Adrenal gland (tissue), 12 donors: ENCODE data around the gene SYNRG. TPM values are rescaled to one million over a fixed set of nuclear protein-coding genes. Genes with fewer than 3 reads are reported as not detected.

Experiments used
- DNase-seq, 7 donors: peaks; one replicate each; pipeline ENCODE4 v3.0.0-alpha.2; 2019 to 2020
- H3K27ac ChIP-seq, 5 donors: fragments of 200-600 bp; sonication (generic) in 4 of 5; 1 replicate in 3 of 5; 2 replicates in 2 of 5; pipeline versions ENCODE4 v1.5.1 to v1.8.0; 2016 to 2020; ENCODE audit warnings: mild to moderate bottlenecking in 1 of 5
- H3K27me3 ChIP-seq: fragments of 200-600 bp; 2 replicates; pipeline ENCODE4 v1.8.0; 2021
- H3K36me3 ChIP-seq, 2 donors: fragments of 200-600 bp; replicated peaks in 1 of 2; 1 replicate in 1 of 2; 2 replicates in 1 of 2; pipeline versions ENCODE4 v1.5.1 to v1.8.0; 2018 to 2022
- H3K4me1 ChIP-seq, 2 donors: fragments of 200-600 bp; replicated peaks in 1 of 2; 1 replicate in 1 of 2; 2 replicates in 1 of 2; pipeline versions ENCODE4 v1.5.1 to v1.8.0; 2018 to 2021
- H3K4me3 ChIP-seq, 4 donors: fragments of 200-600 bp; sonication (generic) in 3 of 4; one replicate each; pipeline ENCODE4 v1.5.1; 2016 to 2018
- H3K9me3 ChIP-seq, 3 donors: fragments of 200-600 bp; sonication (generic) in 1 of 3; replicated peaks in 1 of 3; 1 replicate in 2 of 3; 2 replicates in 1 of 3; pipeline versions ENCODE4 v1.5.1 to v1.8.0; 2016 to 2021
- POLR2A ChIP-seq, 2 donors: fragments of 450-650 bp; IDR thresholded peaks; one replicate each; pipeline ENCODE4 v1.6.1; 2017; ENCODE audit warnings: antibody characterized with exemption in 2 of 2, mild to moderate bottlenecking in 2 of 2, moderate library complexity in 1 of 2
- WGBS, 4 donors: extraction: QIAGEN DNeasy Blood & Tissue Kit in 2 of 4; methylation state at CpG; one replicate each; pipeline versions ENCODE4 v1.1.5 to v1.1.7; 2013 to 2017; 5-methylcytosine and 5-hydroxymethylcytosine counted together
- intact Hi-C, 2 donors: fragments of 100-400 bp; cut with DNase I; formaldehyde crosslinking; loops; one replicate each; pipeline versions ENCODE4 v1.14.1 to v1.15.0; 2022 to 2023
- polyA plus RNA-seq, 3 donors: library from polyadenylated mRNA; stranded (reverse); fragments of 200-250 nt in 2 of 3; fragments of 350-450 nt in 1 of 3; fragmentation: Illumina TruSeq in 1 of 3; extraction: RNeasy Lipid Tissue Mini Kit (QIAGEN cat#74804) in 1 of 3; gene quantifications; one replicate each; pipeline ENCODE4 v1.2.3, GENCODE V29; 2013 to 2014
- total RNA-seq, 9 donors: library from RNA; depleted of rRNA in 4 of 9; stranded (reverse); fragments of >200 nt in 4 of 9; fragments of 120-200 nt in 1 of 9; fragmentation: NEBNext Ultra II Directional in 1 of 9; extraction: Animal tissue kit (Norgen Biotek cat#: 25700) in 1 of 9; gene quantifications; one replicate each; pipeline versions ENCODE4 v1.1.0 to v1.2.4, GENCODE V29; 2013 to 2023
- TF ChIP-seq, protein P1 (sequence below), 6 experiments: fragments of 450-650 bp in 4 of 6; fragments of 200-600 bp in 2 of 6; sonication (generic) in 1 of 6; IDR thresholded peaks; 1 replicate in 5 of 6; 2 replicates in 1 of 6; pipeline versions ENCODE4 v1.5.1 to v1.8.0; 2016 to 2021; ENCODE audit warnings: antibody characterized with exemption in 6 of 6, mild to moderate bottlenecking in 2 of 6, moderate library complexity in 1 of 6
- donor health status: healthy with polysubstance abuse.
- donor health status: Bipolar disorder and iron deficiency.
- donor health status: DM: yes; HTN: yes; CAD: no.
- donor health status: DM: no; HTN: no; CAD: no.
- donor health status: DM: no; HTN: no; CAD: no.
- donor health status: DM: yes; HTN: yes; CAD: no.

Gene SYNRG
- total and polyA plus RNA-seq, 12 donors = 8.5 to 45.7 (median 29.3) TPM

- peaks cover 0 to 65% of the 10 kb centered on the region in 2 donors for H3K36me3 ChIP-seq
- H3K9me3 ChIP-seq = no peaks in the 10 kb centered on the region
- H3K27me3 ChIP-seq = no peaks in the 10 kb centered on the region
- no peak overlapping the region for H3K27ac ChIP-seq
- WGBS, 4 donors = 76 to 86% (median 82%) methylated on average over 4 of the region's 4 CpGs
- TF ChIP-seq POLR2A (IDR thresholded peaks at IDR 0.05) = no peak
- TF ChIP-seq, protein P1, sequence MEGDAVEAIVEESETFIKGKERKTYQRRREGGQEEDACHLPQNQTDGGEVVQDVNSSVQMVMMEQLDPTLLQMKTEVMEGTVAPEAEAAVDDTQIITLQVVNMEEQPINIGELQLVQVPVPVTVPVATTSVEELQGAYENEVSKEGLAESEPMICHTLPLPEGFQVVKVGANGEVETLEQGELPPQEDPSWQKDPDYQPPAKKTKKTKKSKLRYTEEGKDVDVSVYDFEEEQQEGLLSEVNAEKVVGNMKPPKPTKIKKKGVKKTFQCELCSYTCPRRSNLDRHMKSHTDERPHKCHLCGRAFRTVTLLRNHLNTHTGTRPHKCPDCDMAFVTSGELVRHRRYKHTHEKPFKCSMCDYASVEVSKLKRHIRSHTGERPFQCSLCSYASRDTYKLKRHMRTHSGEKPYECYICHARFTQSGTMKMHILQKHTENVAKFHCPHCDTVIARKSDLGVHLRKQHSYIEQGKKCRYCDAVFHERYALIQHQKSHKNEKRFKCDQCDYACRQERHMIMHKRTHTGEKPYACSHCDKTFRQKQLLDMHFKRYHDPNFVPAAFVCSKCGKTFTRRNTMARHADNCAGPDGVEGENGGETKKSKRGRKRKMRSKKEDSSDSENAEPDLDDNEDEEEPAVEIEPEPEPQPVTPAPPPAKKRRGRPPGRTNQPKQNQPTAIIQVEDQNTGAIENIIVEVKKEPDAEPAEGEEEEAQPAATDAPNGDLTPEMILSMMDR (IDR thresholded peaks at IDR 0.05) = no peak
- intact Hi-C loops = no loop called here
- H3K4me3 ChIP-seq = no peak overlapping the region
- no peaks in the 10 kb centered on the region for H3K4me1 ChIP-seq
- no peak for DNase-seq
Observed at GRCh38 chr17:37567538-37567937, 41.7 kb downstream of the SYNRG start.

DNA sequence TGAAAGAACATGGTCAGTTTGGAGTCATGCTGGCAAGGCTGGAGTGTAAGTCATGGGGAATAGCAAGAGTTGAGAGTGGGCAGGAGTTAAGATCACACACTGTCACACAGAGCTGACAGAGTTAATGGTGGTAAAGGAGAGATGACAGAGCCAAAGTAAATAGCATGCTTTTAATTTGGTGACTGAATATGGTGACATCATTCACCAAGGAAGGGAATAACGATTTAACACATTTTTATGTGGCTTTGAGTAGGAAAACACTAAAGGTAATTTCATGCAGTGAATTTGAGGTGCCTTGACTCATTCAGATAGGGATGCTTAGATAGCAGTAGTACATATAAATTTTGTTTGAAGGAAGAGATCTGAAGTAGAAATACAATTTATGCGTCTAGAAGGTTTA is 42.1 kb downstream of the SYNRG start:
- Histone ChIP-seq H3K4me3 (no peak overlapping the region), H3K9me3 (no peaks in the 10 kb centered on the region), H3K27ac (no peak overlapping the region), H3K27me3 (no peaks in the 10 kb centered on the region), H3K36me3 (peaks cover 0 to 65% of the 10 kb centered on the region in 2 donors), H3K4me1 (no peaks in the 10 kb centered on the region)
- no peak for DNase-seq
- TF ChIP-seq, protein P1 (IDR thresholded peaks at IDR 0.05) = no peak
- no peak for TF ChIP-seq POLR2A (IDR thresholded peaks at IDR 0.05)
- WGBS, 4 donors = 74 to 84% (median 81%) methylated on average over 2 of the region's 2 CpGs
- intact Hi-C loops = no loop called here

DNA sequence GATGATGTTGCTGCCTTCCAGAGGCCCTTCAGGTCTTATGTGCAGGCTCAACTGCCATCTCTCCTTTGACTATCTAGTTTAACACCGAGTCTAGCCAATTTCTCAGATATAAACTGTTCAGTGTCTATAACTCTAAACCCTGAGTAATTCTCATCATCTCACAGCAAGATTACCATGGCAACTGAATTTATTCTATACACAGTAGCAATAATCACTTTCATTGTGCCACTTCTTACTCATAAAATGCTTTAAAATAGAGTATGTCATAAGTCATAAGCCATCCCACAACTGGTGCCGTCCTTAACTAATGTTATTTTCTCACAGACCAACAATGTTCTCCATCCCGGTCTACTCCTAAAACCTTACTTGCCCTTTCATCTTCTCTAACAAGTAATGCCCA is 45.0 kb downstream of the SYNRG start:
- no peak for DNase-seq
- no peak overlapping the region for H3K27ac ChIP-seq
- intact Hi-C loops = no loop called here
- H3K9me3 ChIP-seq = no peaks in the 10 kb centered on the region
- H3K27me3 ChIP-seq = no peaks in the 10 kb centered on the region
- peaks cover 0 to 72% of the 10 kb centered on the region in 2 donors for H3K36me3 ChIP-seq
- TF ChIP-seq, protein P1 (IDR thresholded peaks at IDR 0.05) = no peak
- TF ChIP-seq POLR2A (IDR thresholded peaks at IDR 0.05) = no peak
- WGBS, 4 donors = 92 to 98% (median 97%) methylated on average over 3 of the region's 3 CpGs
- no peak overlapping the region for H3K4me3 ChIP-seq
- no peaks in the 10 kb centered on the region for H3K4me1 ChIP-seq

GRCh38 chr17:37562016-37562745 is 47.0 kb downstream of the SYNRG start:
- peaks cover 0 to 70% of the 10 kb centered on the region in 2 donors for H3K36me3 ChIP-seq
- TF ChIP-seq, protein P1 (IDR thresholded peaks at IDR 0.05) = no peak
- TF ChIP-seq POLR2A (IDR thresholded peaks at IDR 0.05) = no peak
- no peaks in the 10 kb centered on the region for H3K27me3 ChIP-seq
- no peak for DNase-seq
- no peak overlapping the region for H3K4me3 ChIP-seq
- 90 to 95% (median 92%) methylated on average over 5 of the region's 5 CpGs for WGBS, 4 donors
- no peak overlapping the region for H3K27ac ChIP-seq
- intact Hi-C loops = no loop called here
- H3K4me1 ChIP-seq = no peaks in the 10 kb centered on the region
- no peaks in the 10 kb centered on the region for H3K9me3 ChIP-seq
